GM23338 (cell line): Measurements from ENCODE around the gene SMARCA2. TPM values are rescaled to one million over a fixed set of nuclear protein-coding genes. Genes with fewer than 3 reads are reported as not detected.

ENCODE experiments used
- ATAC-seq: fragments of 200-7000 bp; cut with Tn5 transposase; 3 replicates; pipeline ENCODE4 v1.9.1; 2020
- DNase-seq: peaks from one replicate; pipeline ENCODE4 v3.0.0-alpha.2; 2015; ENCODE audit warnings: low spot score
- H2AFZ ChIP-seq: fragments of 200-600 bp; sonication (generic); 2 replicates; pipeline ENCODE4 v1.8.0; 2016; ENCODE audit warnings: antibody characterized with exemption, mild to moderate bottlenecking, moderate library complexity
- H3F3A ChIP-seq: fragments of 200-600 bp; sonication (generic); replicated peaks from 2 replicates; pipeline ENCODE4 v1.8.0; 2017; ENCODE audit warnings: antibody characterized with exemption, mixed run types, low read depth
- H3K27ac ChIP-seq: fragments of 200-600 bp; sonication (generic); 2 replicates; pipeline ENCODE4 v1.6.1; 2016; ENCODE audit warnings: low read depth
- H3K27me3 ChIP-seq: fragments of 200-600 bp; sonication (generic); 2 replicates; pipeline ENCODE4 v1.8.0; 2016; ENCODE audit warnings: mild to moderate bottlenecking, mixed run types, moderate library complexity; ENCODE audit not compliant: insufficient read depth
- H3K36me3 ChIP-seq: fragments of 200-600 bp; sonication (generic); 2 replicates; pipeline ENCODE4 v1.8.0; 2016; ENCODE audit warnings: mild to moderate bottlenecking; ENCODE audit not compliant: insufficient read depth
- H3K4me1 ChIP-seq: fragments of 200-600 bp; sonication (generic); 2 replicates; pipeline ENCODE4 v1.8.0; 2016; ENCODE audit warnings: mild to moderate bottlenecking, moderate library complexity; ENCODE audit not compliant: insufficient read depth
- H3K4me2 ChIP-seq: fragments of 200-600 bp; sonication (generic); 2 replicates; pipeline ENCODE4 v1.7.1; 2017; ENCODE audit warnings: mixed run types
- H3K4me3 ChIP-seq: fragments of 200-600 bp; sonication (generic); 2 replicates; pipeline ENCODE4 v1.6.1; 2016; ENCODE audit warnings: mixed run types
- H3K79me2 ChIP-seq: fragments of 200-600 bp; sonication (generic); replicated peaks from 2 replicates; pipeline ENCODE4 v1.8.0; 2017; ENCODE audit warnings: mild to moderate bottlenecking; ENCODE audit not compliant: insufficient read depth
- H3K9me2 ChIP-seq: fragments of 200-600 bp; sonication (generic); 2 replicates; pipeline ENCODE4 v1.8.0; 2017; ENCODE audit not compliant: insufficient read depth
- H4K20me1 ChIP-seq: fragments of 200-600 bp; sonication (generic); replicated peaks from 2 replicates; pipeline ENCODE4 v1.8.0; 2017; ENCODE audit warnings: mild to moderate bottlenecking; ENCODE audit not compliant: insufficient read depth
- H3K27ac Mint-ChIP-seq: 2 replicates; pipeline ENCODE4 v1.8.0; 2020; ENCODE audit warnings: inconsistent platforms, mild to moderate bottlenecking, moderate library complexity, mixed read lengths
- H3K27me3 Mint-ChIP-seq: 3 replicates; pipeline ENCODE4 v1.8.0; 2022; ENCODE audit warnings: low read depth, mild to moderate bottlenecking, moderate library complexity, mixed read lengths, inconsistent platforms; ENCODE audit not compliant: insufficient read depth, poor library complexity
- H3K36me3 Mint-ChIP-seq: 3 replicates; pipeline ENCODE4 v1.8.0; 2021; ENCODE audit warnings: low read depth, mild to moderate bottlenecking, inconsistent platforms, moderate library complexity, mixed read lengths
- H3K4me1 Mint-ChIP-seq: 3 replicates; pipeline ENCODE4 v1.8.0; 2020; ENCODE audit warnings: mild to moderate bottlenecking, inconsistent platforms, mixed read lengths
- H3K4me3 Mint-ChIP-seq: 3 replicates; pipeline ENCODE4 v1.8.0; 2021; ENCODE audit warnings: moderate library complexity, mild to moderate bottlenecking, inconsistent platforms, mixed read lengths
- H3K9me3 Mint-ChIP-seq: 3 replicates; pipeline ENCODE4 v1.8.0; 2020; ENCODE audit warnings: moderate library complexity, mild to moderate bottlenecking, inconsistent platforms, mixed read lengths
- CTCF ChIP-seq, 2 experiments: fragments of 200-600 bp in 1 of 2; sonication (generic) in 1 of 2; conservative IDR thresholded peaks; 2 replicates each; pipeline versions ENCODE4 v1.5.1 to v1.6.1; 2016 to 2017; ENCODE audit warnings: antibody characterized with exemption in 2 of 2, low read depth in 2 of 2, mild to moderate bottlenecking in 2 of 2, moderate library complexity in 1 of 2
- POLR2AphosphoS5 ChIP-seq: IDR thresholded peaks from 2 replicates; pipeline ENCODE4 v1.6.1; 2016; ENCODE audit warnings: antibody characterized with exemption, low read depth
- STAT1 ChIP-seq: IDR thresholded peaks from one replicate; pipeline ENCODE4 v1.6.1; 2016; ENCODE audit warnings: antibody characterized with exemption; ENCODE audit not compliant: unreplicated experiment
- ZNF331 ChIP-seq: fragments of 250-450 bp; sonication (Bioruptor Pico); IDR thresholded peaks from 2 replicates; pipeline ENCODE4 v1.5.0; 2020; ENCODE audit warnings: low read depth, mild to moderate bottlenecking, moderate library complexity
- polyA plus RNA-seq: library from polyadenylated mRNA; unstranded; fragments of >200 nt; fragmentation: Nextera tagmentation; extraction: Ambion mirVana; gene quantifications from 2 replicates; pipeline ENCODE4 v1.2.1, GENCODE V29; 2016
- total RNA-seq: library from RNA; depleted of rRNA; stranded (reverse); fragments of >200 nt; shearing (Covaris generic); gene quantifications from 2 replicates; pipeline ENCODE4 v1.2.3, GENCODE V29; 2014
- TF ChIP-seq, protein P1 (sequence below): IDR thresholded peaks from 2 replicates; pipeline ENCODE4 v1.6.1; 2016; ENCODE audit warnings: antibody characterized with exemption
- TF ChIP-seq, protein P2 (sequence below): IDR thresholded peaks from one replicate; pipeline ENCODE4 v1.6.1; 2018; ENCODE audit warnings: antibody characterized with exemption; ENCODE audit not compliant: unreplicated experiment
- TF ChIP-seq, protein P3 (sequence below): fragments of 250-450 bp; sonication (Bioruptor Pico); IDR thresholded peaks from 2 replicates; pipeline ENCODE4 v1.5.0; 2020; ENCODE audit warnings: mild to moderate bottlenecking, moderate library complexity

The SMARCA2 gene
- total and polyA plus RNA-seq, 2 experiments from 2014 or later = 21.7 to 21.9 TPM

DNA sequence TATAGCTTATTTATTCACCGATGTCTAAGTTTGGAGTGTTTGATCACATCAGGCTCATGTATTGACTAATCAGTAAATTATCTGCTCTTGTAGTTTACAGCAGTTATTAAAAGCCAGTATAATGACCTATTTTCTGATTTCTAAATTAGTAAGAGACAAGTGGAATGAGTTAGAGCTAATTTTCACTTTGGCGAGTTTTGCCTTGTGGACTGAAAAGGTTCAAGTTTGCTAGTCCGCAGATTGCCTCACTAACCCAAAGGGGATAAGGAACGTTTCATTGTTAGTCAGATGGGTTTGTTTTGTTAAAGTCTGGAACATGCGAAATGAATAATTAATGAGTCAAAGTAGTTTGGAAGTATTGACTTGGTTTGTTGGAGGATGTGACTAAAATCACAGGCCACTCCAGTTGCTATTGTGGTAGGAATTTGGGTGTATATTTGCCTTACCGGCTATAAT, 40.1 kb downstream of the SMARCA2 start:
- Histone ChIP-seq H3F3A (no peaks in the 10 kb centered on the region), H3K4me1 (no peaks in the 10 kb centered on the region; the same call in 1 of the 2 replicates), H4K20me1 (no peaks in the 10 kb centered on the region), H3K9me2 (no peaks in the 10 kb centered on the region), H3K4me2 (no peak overlapping the region), H3K4me3 (no peak overlapping the region), H3K79me2 (no peaks in the 10 kb centered on the region), H3K27ac (no peak overlapping the region), H3K27me3 (no peaks in the 10 kb centered on the region), H3K36me3 (no peaks in the 10 kb centered on the region), H2AFZ (no peak overlapping the region)
- ATAC-seq = no peak
- Mint-ChIP-seq H3K27ac (no peak overlapping the region), H3K36me3 (no peaks in the 10 kb centered on the region), H3K9me3 (no peaks in the 10 kb centered on the region), H3K4me1 (peaks cover 14% of the 10 kb centered on the region), H3K4me3 (no peak overlapping the region), H3K27me3 (peaks cover 2% of the 10 kb centered on the region)
- no peak for DNase-seq
- TF ChIP-seq, protein P1, sequence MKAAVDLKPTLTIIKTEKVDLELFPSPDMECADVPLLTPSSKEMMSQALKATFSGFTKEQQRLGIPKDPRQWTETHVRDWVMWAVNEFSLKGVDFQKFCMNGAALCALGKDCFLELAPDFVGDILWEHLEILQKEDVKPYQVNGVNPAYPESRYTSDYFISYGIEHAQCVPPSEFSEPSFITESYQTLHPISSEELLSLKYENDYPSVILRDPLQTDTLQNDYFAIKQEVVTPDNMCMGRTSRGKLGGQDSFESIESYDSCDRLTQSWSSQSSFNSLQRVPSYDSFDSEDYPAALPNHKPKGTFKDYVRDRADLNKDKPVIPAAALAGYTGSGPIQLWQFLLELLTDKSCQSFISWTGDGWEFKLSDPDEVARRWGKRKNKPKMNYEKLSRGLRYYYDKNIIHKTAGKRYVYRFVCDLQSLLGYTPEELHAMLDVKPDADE = no peak
- no peak for TF ChIP-seq CTCF (conservative IDR thresholded peaks at IDR 0.05; ENCODE audit: low read depth in 2 of 2)
- TF ChIP-seq, protein P2, sequence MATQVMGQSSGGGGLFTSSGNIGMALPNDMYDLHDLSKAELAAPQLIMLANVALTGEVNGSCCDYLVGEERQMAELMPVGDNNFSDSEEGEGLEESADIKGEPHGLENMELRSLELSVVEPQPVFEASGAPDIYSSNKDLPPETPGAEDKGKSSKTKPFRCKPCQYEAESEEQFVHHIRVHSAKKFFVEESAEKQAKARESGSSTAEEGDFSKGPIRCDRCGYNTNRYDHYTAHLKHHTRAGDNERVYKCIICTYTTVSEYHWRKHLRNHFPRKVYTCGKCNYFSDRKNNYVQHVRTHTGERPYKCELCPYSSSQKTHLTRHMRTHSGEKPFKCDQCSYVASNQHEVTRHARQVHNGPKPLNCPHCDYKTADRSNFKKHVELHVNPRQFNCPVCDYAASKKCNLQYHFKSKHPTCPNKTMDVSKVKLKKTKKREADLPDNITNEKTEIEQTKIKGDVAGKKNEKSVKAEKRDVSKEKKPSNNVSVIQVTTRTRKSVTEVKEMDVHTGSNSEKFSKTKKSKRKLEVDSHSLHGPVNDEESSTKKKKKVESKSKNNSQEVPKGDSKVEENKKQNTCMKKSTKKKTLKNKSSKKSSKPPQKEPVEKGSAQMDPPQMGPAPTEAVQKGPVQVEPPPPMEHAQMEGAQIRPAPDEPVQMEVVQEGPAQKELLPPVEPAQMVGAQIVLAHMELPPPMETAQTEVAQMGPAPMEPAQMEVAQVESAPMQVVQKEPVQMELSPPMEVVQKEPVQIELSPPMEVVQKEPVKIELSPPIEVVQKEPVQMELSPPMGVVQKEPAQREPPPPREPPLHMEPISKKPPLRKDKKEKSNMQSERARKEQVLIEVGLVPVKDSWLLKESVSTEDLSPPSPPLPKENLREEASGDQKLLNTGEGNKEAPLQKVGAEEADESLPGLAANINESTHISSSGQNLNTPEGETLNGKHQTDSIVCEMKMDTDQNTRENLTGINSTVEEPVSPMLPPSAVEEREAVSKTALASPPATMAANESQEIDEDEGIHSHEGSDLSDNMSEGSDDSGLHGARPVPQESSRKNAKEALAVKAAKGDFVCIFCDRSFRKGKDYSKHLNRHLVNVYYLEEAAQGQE = no peak
- TF ChIP-seq STAT1 = no peak
- TF ChIP-seq ZNF331 = no peak
- TF ChIP-seq, protein P3, sequence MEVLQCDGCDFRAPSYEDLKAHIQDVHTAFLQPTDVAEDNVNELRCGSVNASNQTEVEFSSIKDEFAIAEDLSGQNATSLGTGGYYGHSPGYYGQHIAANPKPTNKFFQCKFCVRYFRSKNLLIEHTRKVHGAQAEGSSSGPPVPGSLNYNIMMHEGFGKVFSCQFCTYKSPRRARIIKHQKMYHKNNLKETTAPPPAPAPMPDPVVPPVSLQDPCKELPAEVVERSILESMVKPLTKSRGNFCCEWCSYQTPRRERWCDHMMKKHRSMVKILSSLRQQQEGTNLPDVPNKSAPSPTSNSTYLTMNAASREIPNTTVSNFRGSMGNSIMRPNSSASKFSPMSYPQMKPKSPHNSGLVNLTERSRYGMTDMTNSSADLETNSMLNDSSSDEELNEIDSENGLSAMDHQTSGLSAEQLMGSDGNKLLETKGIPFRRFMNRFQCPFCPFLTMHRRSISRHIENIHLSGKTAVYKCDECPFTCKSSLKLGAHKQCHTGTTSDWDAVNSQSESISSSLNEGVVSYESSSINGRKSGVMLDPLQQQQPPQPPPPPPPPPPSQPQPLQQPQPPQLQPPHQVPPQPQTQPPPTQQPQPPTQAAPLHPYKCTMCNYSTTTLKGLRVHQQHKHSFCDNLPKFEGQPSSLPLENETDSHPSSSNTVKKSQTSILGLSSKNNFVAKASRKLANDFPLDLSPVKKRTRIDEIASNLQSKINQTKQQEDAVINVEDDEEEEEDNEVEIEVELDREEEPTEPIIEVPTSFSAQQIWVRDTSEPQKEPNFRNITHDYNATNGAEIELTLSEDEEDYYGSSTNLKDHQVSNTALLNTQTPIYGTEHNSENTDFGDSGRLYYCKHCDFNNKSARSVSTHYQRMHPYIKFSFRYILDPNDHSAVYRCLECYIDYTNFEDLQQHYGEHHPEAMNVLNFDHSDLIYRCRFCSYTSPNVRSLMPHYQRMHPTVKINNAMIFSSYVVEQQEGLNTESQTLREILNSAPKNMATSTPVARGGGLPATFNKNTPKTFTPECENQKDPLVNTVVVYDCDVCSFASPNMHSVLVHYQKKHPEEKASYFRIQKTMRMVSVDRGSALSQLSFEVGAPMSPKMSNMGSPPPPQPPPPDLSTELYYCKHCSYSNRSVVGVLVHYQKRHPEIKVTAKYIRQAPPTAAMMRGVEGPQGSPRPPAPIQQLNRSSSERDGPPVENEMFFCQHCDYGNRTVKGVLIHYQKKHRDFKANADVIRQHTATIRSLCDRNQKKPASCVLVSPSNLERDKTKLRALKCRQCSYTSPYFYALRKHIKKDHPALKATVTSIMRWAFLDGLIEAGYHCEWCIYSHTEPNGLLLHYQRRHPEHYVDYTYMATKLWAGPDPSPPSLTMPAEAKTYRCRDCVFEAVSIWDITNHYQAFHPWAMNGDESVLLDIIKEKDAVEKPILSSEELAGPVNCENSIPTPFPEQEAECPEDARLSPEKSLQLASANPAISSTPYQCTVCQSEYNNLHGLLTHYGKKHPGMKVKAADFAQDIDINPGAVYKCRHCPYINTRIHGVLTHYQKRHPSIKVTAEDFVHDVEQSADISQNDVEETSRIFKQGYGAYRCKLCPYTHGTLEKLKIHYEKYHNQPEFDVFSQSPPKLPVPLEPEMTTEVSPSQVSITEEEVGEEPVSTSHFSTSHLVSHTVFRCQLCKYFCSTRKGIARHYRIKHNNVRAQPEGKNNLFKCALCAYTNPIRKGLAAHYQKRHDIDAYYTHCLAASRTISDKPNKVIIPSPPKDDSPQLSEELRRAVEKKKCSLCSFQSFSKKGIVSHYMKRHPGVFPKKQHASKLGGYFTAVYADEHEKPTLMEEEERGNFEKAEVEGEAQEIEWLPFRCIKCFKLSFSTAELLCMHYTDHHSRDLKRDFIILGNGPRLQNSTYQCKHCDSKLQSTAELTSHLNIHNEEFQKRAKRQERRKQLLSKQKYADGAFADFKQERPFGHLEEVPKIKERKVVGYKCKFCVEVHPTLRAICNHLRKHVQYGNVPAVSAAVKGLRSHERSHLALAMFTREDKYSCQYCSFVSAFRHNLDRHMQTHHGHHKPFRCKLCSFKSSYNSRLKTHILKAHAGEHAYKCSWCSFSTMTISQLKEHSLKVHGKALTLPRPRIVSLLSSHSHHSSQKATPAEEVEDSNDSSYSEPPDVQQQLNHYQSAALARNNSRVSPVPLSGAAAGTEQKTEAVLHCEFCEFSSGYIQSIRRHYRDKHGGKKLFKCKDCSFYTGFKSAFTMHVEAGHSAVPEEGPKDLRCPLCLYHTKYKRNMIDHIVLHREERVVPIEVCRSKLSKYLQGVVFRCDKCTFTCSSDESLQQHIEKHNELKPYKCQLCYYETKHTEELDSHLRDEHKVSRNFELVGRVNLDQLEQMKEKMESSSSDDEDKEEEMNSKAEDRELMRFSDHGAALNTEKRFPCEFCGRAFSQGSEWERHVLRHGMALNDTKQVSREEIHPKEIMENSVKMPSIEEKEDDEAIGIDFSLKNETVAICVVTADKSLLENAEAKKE (CRISPR knock-in tag) = no peak
- TF ChIP-seq POLR2AphosphoS5 = no peak
